TTC549 (cell line): Measurements from ENCODE around the gene KDM8.

Source experiments
- FAIRE-seq: peaks from 2 replicates; lab custom pipeline; 2012; peaks lifted over from hg19 to GRCh38; lab: Jason Lieb, UNC

The KDM8 gene

DNA sequence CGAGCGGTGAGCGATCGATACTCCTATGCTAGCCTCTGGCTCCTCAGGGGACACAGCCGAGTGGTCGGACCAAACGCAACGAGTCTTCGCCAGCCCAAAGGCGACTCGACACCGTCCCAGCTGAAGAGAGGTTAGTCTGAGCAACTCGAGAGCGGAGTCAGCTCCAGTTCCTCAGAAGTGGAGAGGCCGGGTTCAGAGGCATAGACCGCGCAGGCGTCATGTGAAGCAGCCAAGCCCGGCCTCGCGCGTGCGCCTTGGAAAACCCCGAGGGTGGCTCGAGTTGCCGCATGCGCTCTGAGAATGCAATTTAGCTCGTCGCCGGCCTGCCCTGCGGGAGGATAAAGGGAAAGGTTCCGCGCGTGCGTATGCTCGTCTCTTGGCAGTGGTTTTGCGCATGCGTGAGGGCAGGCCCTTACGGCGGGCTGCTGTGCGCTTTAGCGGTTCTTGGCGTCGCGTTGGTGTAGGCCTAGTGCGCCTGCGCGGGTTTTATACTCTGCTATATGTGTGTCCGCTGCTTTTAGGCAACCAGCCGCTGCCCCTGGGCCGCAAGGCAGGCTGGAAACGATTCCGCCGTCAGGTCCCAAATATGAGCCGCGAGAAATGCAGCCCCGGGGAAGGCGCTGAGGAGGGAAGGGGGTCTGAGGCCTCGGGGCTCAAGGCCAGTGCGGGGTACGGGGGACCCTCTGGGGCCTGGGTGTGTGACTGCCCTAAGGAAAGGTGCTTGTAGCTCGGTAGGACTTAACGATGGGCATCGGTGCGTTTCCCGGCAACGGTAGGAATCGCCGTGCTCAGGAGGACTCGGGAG, at the start of gene KDM8:
KDM8 (plus strand) TSS at position 20 of the 805 bp plus-strand sequence. CDS start 6,598 bp downstream, outside the sequence.
- FAIRE-seq, result peak; percentile 56

DNA sequence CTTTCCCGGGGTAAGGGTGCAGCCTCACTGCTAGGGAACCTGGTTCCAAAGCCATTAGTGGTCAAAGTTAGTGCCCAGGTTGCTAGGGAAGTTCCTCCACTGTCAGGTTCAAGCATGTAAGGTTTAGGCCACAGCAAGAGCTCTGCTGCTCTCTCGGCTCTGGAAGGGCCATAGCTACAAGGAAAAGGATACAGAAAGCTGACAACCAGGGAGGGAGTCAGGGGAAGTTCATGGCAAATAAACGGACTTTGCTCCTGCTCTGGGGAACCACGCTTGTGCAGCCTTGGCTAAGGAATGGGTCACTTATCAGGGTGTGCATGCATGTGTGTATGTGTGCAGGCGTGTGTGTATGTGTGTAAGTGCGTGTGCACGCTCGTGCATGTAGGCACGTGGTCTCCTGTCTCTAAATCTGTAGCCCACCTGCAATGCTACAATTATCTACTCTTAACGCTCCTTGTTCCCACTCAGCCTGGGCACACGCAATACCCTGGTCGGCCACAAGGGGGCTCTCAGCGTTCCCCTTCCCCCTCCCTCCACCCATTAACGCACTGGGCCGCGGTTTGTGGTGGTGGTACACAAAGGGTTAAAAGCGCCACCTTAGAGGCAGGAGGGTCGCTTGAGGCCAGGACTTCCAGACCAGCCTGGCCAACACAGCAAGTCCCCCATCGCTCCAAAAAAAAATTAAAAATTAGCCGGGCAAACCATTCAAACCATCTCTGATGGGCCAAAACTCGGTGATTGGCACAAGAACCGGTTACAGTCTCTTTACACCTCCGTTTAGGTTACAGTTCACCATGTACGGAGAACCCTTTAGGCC, 48.4 kb upstream of the KDM8 start:
- no peak for FAIRE-seq

DNA sequence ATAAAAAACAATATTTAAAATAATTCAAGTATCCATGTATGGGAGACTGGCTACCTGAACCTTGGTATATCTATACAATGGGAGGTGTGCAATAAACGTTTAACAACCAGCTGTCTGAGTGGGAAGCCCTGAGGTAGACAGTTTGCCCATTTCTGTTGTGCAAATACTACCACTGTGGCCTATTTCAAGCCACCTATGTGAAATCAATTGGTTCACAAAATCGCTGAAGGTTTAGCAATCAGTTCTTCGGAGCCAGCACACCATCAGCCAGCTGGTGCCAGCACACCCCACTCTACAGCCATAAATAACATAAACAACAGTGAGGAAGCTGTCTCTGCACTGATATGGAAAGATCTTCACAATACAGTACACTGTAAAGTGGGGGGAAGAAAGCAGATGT, 46.7 kb upstream of the KDM8 start:
- no peak for FAIRE-seq

DNA sequence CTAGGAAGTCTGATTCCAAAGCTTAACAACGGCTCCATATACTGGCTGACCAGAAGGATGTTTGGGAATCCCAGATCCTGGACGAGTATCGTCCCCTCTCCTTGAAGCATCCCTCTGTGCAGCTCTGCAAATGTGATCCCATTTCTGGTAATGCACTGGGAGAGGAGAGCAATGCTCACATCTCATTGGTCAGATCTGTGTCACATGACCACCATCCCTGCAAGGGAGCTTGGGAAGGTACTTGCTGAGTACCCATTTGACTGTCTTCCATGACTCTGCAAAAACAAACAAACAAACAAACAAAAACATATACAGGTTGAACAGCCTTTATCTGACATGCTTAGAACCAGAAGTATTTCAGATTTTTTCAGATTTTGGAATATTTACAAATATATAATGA, 41.9 kb upstream of the KDM8 start:
- no peak for FAIRE-seq

DNA sequence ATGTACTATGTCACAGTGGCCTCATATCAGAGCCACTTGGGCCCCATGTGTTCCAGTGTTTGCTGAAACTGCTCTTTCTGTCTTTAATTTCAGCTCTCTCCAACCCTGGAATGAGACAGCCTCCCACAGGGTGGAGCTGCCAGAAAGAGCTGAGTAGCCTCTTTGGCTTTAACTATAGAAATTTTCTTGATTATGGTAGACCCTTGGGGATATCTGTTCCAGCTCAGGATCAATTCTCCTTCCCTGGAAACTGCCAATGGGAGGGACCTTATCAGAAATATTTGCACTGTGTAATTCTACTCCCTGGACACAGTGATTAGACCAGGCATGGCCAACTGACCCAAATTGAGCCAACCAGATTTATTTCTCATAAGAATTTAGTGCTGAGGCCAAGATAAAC, 39.0 kb upstream of the KDM8 start:
- no peak for FAIRE-seq

DNA sequence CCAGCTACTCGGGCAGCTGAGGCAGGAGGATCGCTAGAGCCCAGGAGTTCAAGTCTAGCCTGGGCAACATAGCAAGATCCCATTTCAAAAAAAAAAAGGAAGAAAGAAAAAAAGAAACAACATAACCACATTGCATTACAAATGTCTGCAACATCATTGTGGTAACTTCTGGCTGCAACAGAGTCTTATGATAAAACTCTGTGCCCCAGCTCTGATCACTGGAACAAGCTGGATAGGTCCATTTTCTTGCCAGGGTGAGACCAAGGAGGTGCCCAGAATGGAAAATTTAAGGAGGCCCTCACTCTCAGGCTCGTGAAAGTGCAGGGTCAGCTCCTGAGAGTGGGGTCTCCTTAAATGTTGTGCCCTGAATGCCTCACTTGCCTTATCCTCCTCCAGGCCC, 37.8 kb upstream of the KDM8 start:
- no peak for FAIRE-seq

DNA sequence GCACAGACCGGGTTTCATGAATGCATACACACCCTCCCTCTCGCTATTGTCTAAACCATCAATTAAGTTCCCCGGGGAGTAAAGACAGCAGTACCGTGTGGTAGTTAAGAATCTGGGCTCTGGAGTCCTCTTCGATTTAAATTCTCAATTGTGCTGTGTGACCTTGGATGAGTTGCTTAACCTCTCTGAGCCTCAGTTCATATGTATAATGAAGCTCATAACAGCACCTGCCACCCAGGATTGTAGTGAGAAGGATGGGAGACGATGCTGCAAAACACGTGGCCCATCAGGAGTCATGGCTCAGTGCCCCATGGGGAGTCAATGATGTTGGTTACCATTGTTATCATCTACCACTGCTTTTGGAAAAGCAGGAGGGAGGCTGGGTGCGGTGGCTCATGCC, 34.5 kb upstream of the KDM8 start:
- FAIRE-seq, result no peak

DNA sequence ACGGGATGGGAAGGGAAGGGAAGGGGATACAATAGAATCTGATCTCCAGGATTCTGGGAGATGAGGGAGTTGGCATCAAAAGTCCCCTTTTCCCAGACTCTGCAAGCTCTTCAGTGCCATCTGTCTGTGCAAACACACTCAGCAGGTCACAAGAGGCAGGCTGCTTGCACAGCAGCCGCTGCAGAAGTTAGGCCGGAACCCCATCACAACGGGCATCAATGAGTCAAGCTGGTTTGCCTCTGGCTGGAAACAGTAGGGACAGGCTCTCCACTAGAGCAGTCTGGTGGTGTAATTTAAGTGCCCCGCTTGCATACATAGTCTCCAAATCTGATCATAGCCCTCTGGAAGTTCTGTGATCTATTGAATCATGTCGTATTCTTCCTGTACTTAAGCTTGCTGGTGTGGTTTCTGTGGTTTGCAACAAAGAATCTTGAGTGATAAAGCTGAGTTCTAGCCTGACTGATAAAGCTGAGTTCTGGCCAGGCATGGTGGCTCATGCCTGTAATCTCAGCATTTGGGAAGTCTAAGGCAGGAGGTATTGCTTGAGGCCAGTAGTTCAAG, 33.7 kb upstream of the KDM8 start:
- no peak for FAIRE-seq

DNA sequence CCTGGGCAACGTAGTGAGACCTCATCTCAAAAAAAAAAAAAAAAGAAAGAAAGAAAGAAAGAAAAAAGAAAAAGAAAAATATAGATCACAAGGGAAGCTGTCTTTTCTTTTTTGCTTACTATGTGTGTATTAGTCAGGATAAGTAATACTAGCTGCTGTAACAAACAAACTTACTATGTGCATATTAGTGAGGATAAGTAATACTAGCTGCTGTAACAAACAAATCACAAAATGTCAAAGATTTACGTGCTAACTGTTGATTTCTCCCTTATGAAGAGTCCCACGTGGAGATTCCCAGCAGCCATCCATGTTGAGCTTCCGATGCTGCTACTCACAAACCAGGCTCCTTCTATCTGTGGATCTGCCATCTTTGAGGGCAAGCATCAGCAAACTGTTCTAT, 31.7 kb upstream of the KDM8 start:
- no peak for FAIRE-seq

DNA sequence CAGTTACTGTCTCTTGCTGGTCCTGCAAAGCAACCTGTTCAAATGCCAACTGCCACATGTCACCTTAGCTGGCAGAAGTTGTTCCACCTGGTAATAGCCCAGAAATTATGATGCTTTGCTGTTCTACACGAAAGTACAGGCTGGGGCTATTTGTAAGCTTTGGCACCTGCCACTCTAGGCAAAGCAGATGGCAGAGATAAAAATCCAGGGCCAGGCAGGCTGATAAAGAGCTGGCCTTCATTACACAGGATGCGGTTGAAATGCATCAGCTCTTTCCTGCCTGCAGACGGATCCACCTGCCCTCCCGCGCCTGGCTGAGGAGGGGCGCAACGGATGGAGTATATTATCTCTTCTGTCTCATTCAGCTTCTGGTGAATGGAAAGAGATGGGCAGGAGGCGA, 29.3 kb upstream of the KDM8 start:
- FAIRE-seq, result no peak

DNA sequence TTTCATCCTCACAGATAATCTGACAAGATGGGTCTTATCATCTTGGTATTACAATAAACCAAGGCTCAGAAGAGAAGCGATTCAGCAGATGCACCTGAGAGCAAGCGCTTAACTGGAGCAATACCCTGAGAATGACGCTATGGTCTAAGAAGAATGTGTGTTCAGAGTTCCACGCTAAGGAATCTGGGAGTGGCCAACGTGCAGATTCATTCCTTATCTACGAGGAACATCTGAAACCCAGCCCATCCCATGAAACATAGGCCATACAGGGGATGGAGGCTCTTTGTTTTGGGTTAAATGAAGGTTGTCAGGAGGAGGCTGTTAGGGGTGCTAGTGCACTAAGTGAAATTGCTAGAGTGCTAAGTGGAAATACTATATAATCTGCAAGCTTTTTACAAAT, 28.5 kb upstream of the KDM8 start:
- FAIRE-seq, result no peak

DNA sequence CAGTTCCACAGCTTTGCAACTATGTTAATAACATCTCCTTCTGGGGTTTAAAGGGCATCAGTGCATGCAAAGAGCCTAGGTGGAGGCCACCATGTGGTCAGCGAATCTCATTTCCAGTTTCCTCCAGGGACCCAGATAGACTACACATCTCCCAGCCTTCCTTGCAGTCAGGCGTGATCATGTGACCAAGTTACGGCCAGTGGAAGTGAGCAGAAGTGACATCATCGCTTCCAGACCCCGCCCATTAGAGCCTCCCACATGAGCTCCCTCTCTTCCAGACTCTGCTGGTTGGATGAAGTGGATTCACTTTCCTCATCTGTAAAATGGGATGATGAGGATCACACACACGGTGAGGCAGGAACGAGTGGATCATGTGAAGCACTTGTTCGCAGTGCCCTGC, 27.4 kb upstream of the KDM8 start:
- FAIRE-seq, result no peak

DNA sequence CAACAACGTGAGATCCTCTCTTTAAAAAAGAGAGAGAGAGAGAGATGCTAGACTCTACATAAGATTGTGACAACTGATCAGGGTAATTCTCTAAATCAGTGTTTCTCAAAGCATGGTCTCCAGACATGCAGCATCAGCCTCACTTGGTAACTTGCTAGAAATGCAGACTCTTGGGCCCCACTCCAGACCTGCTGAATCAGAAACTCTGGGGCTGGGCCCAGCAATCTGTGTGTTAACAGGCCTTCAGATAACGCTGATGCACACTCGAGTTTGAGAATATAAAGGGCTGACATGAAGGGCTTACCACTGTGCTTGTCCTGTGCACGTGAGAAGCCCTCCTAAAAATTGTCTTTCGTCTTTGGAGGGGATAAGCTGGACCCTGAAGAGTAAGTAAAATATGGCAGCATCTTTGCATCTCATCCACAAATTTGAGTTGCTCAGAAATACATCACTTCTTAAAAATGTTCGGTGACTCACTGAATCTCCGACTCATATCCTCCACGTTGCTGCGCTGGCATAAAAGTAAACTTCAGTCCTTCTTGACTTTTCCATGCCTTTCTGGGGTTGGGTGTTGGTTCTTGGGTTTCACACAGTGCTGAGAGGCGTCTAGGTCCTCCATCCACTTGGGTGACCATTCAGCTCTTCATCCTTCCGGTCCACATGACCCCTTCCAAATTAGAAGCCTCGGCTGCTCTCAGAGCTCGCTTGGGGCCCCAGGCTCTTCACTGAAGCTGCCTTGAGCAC, 26.1 kb upstream of the KDM8 start:
- FAIRE-seq, result no peak

DNA sequence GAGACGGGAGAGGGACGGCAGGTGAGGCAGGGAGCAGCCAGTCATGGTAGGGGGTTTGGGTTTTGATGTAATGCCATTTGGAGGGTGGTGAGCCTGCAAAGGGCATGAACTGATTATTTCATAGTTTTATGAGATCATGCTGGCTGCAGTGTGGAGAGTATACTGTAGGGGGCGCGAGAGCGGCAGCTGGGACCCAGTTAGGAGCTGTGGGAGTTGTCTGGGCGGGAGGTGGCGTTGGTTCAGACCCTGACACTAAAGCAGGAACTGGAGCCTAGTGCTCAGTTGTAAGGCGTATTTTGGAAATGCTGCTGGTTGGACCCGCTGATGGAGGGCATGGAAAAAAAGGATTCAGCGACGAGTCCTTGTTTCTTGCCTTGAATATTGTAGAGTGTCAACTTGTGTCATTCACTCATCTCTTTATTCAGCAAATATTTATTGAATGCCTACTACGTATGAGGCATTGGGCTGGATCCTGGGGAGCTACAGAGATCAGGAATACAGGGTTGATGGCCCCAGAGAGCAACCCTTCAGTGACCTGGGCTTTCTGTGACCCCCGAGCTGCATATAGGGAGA, 23.7 kb upstream of the KDM8 start:
- no peak for FAIRE-seq

DNA sequence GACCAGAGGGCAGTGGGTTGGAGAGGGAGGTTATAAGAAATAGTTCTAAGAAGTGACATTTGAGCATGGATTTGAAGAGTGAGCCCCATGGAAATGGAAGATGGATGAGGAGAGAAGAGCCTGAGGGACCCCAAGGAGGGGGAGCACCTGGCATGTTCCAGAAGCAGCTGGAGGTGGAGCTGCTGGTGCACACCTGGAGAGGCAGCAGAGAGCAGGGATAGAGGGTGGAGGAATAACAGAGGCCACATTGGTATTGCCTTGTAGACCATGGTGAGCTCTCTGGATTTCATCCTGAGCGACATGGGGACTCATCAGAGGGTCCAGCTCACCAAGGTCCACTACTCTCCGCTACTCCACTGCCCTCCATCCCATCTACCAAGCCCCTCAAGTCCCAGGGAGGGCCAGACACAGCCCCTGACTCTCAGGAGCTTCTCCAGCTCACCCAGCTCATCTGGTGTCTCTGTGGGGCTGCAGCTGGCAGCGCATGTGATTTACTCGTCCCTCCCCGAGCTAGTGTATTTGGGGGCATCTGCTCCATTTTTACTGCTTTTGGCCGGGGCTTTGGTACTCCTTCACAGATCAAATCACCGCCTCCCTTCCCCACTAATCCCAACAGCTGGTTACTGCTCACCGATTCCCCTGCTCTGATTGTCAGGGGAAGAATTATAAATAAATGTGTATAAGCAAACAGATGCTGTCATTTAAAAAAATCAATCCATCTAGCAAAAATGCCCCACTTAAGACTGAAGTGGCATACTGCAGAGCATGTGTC, 22.1 kb upstream of the KDM8 start:
- FAIRE-seq, result no peak

DNA sequence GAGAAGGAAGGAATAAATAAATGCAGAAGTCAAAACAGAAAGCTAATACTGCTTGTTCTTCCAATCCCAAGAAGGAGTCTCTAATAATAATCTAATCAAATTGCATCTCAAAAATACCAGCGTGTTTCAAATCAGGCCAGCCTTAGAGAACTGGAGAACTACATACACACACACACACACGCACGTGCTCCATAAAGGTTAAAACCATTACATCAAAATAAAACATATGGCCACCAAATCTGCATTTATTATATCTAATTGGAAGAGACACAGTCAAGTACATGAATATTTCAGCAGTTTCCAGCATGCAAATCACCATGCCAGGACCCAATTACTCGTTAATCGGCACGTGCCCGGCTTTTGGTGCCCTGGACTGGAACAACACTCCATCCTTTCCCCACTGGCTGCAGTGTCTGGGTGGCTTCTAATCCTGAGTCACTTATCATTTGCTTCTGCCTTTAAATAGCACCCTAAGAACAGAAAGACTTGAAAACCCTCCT, 20.4 kb upstream of the KDM8 start:
- FAIRE-seq, result no peak

DNA sequence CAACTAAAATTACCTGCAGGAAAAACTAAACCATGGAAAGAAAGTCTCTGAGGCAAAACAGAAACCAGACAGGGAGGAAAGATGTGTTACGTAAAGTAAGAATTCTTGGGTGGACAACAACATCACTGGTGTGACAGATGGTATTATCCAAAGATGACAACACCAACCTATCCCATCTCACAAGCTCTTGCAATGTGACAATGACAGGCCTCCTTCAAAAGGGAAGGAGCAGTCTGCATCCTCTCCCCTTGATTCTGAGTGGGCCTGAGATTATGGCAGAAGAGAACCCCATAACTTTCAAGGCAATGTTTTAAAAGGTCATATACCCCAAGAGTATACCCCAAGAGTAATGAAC, 17.6 kb upstream of the KDM8 start:
- FAIRE-seq, result no peak

DNA sequence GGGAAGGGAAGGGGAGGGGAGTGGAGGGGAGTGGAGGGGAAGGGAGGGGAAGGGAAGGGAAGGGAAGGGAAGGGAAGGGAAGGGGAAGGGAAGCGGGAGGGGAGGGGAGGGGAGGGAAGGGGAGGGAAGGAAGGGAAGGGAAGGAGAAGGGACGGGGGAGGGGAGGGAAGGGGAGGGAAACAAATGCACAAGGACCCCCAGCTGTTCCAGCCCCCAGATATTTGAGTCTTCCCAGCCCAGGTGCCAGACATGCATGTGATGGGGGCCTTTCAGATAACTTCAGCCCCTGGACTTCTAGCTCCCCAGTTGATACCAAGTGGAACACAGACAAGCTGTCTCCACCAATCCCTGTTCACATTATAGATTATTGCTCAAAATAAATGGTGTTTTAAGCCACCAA, 14.7 kb upstream of the KDM8 start:
- no peak for FAIRE-seq

DNA sequence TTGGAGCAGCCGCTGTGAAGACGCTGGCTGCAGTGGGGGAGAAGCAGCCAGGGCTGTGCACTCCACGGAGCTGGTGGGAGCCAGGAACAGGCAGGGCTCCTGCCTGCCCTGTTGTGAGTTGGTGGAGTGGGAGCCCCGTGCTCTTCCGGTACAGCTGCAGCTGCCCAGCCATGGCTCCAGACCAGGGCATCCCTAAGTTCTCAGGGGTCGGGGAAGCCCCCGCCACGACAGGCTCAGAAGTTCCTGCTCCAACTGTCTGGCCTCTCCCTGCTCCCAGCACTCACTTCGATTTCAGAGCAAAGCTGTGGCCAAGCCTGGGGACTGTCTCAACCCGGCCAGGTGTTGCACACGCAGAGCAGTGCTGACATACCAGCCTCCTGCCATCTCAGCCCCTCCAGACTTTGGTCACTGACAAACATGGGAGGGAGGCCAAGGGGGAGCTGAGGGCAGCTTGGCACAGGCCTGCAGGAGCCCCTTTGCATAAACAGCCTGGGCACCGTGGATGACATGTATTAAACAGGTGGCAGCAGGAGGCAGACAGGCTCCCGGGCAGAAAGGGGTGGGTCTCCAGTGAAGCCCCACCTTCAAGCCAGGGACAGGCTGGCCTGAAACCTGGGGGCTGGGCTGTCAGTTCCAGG, 13.9 kb upstream of the KDM8 start:
- FAIRE-seq, result no peak

DNA sequence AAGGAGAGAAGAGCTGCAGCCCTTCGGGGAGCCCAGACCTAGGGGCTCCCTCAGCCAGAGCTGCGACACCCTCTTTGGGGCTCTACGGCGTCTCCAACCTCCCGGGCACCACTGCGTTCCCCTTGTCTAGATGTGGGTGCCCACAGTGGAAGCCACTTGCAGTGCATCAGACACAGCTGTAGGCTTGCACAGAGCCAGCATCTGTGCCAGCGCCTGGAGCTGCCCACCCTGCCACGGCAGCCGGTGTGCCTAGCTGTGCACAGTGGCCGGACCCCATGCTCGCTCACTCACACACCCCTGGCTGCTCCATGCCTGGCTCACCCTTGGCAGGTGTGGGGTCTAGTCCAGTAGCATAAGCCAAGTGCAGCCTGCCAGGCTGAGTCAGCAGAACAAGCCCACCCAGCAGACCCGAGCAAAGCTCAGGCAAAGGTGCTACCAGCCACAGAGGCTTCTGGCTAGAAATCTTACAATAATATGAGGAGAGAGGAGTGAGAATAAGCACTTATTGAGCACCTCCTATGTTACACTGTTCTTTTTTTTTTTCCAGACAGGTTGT, 12.9 kb upstream of the KDM8 start:
- no peak for FAIRE-seq
